Tibial artery (tissue), 4 donors: ENCODE results near the gene PSAP.
"Not testable (repeated sequence)": the region's sequence is repeated elsewhere in the genome, so short reads cannot be mapped to it uniquely, and the experiment has no call there.

ENCODE experiments used
- DNase-seq, 2 donors: peaks; one replicate each; pipeline ENCODE4 v3.0.0-alpha.2; 2019
- H3K27ac ChIP-seq, 2 donors: fragments of 200-600 bp; sonication (generic) in 1 of 2; 1 replicate in 1 of 2; 2 replicates in 1 of 2; pipeline ENCODE4 v1.5.1; 2018 to 2019; ENCODE audit warnings: mild to moderate bottlenecking in 1 of 2
- H3K27me3 ChIP-seq, 2 donors: fragments of 200-600 bp; sonication (generic) in 1 of 2; one replicate each; pipeline versions ENCODE4 v1.5.1 to v1.6.0; 2016 to 2019
- H3K36me3 ChIP-seq, 3 donors: fragments of 200-600 bp; sonication (generic) in 2 of 3; one replicate each; pipeline ENCODE4 v1.5.1; 2016 to 2019; ENCODE audit warnings: mild to moderate bottlenecking in 2 of 3
- H3K4me1 ChIP-seq, 4 donors: fragments of 200-600 bp; sonication (generic) in 2 of 4; 1 replicate in 3 of 4; 2 replicates in 1 of 4; pipeline ENCODE4 v1.5.1; 2016 to 2019
- H3K4me3 ChIP-seq, 2 donors: fragments of 200-600 bp; sonication (generic) in 1 of 2; 1 replicate in 1 of 2; 2 replicates in 1 of 2; pipeline ENCODE4 v1.5.1; 2018 to 2019; ENCODE audit warnings: mild to moderate bottlenecking in 2 of 2
- H3K9me3 ChIP-seq, 3 donors: fragments of 200-600 bp; sonication (generic) in 1 of 3; one replicate each; pipeline ENCODE4 v1.5.1; 2016 to 2019
- CTCF ChIP-seq, 2 experiments: fragments of 200-600 bp in 1 of 2; fragments of 450-650 bp in 1 of 2; IDR thresholded peaks; one replicate each; pipeline ENCODE4 v1.5.1; 2017 to 2019; ENCODE audit warnings: antibody characterized with exemption in 2 of 2, mild to moderate bottlenecking in 1 of 2, moderate library complexity in 1 of 2
- intact Hi-C: fragments of 100-400 bp; cut with DNase I; formaldehyde crosslinking; loops from one replicate; pipeline ENCODE4 v1.15.0; 2023; ENCODE audit warnings: low total_unique reads

PSAP gene

DNA sequence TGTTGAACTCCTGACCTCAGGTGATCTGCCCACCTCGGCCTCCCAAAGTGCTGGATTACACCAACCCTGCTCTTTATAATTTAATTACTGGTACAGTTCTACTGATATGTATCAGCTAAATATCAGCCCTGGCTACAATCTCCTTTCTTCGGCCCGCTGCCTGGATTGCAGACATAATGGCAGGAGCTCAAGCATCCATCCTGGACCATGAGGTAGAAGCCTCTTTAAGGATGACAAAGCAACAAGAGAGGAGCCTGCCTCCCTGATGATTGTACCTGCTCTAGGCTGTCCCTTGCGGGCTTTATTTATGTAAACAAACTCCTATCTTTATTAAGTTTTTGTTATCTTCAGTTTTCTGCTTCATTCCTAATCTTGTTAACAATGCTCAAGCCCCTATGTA is 5.6 kb upstream of the PSAP start:
- no peak overlapping the region for H3K4me3 ChIP-seq
- TF ChIP-seq CTCF (IDR thresholded peaks at IDR 0.05): no peak
- H3K4me1 ChIP-seq: peaks cover 3 to 26% (median 20%) of the 10 kb centered on the region in 4 donors
- intact Hi-C loops: no loop called here
- H3K27ac ChIP-seq: no peak overlapping the region
- no peaks in the 10 kb centered on the region for H3K27me3 ChIP-seq
- no peak for DNase-seq
- no peaks in the 10 kb centered on the region for H3K36me3 ChIP-seq
- H3K9me3 ChIP-seq: no peaks in the 10 kb centered on the region

DNA sequence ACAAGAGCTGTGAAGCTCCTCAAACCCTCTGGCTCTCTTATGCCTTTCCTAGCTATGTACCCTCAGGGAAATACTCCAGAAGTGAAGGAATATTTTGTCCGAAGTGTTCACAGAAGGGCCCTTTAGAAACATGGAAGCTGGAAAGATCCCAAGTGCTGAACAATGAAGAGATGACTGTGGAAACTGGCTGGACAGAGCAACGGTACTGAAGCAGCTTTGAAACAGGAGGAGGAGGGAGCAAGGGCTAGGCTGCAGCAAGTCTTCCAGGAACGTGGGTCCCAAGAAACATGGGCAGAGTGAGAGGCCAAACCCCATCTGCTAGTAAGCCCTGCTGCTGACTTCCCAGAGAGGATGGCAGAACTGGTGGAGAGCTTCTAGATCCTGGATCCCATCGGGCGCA is 3.0 kb upstream of the PSAP start:
- intact Hi-C loops: no loop called here
- no peak for TF ChIP-seq CTCF (IDR thresholded peaks at IDR 0.05)
- Histone ChIP-seq H3K9me3 (no peaks in the 10 kb centered on the region), H3K36me3 (no peaks in the 10 kb centered on the region), H3K4me3 (no peak overlapping the region), H3K27me3 (no peaks in the 10 kb centered on the region), H3K27ac (no peak overlapping the region), H3K4me1 (peaks cover 0 to 14% (median 13%) of the 10 kb centered on the region in 4 donors)
- DNase-seq: no peak

GRCh38 chr10:71852355-71852937 is 1.4 kb upstream of the PSAP start:
- no peak overlapping the region for H3K4me3 ChIP-seq
- no peak overlapping the region for H3K27ac ChIP-seq
- no peaks in the 10 kb centered on the region for H3K36me3 ChIP-seq
- peaks cover 0 to 28% (median 24%) of the 10 kb centered on the region in 4 donors for H3K4me1 ChIP-seq
- DNase-seq: peak; percentile 73 to 83
- no peaks in the 10 kb centered on the region for H3K27me3 ChIP-seq
- intact Hi-C loops: no loop called here
- no peak for TF ChIP-seq CTCF (IDR thresholded peaks at IDR 0.05)
- no peaks in the 10 kb centered on the region for H3K9me3 ChIP-seq

- Histone ChIP-seq H3K4me1 (peaks cover 0 to 36% (median 27%) of the 10 kb centered on the region in 4 donors), H3K27ac (peak overlapping the region; percentile 95 to 99), H3K4me3 (peak overlapping the region; percentile 83 to 94)
- intact Hi-C loops, H3K9me3 ChIP-seq, H3K36me3 ChIP-seq, H3K27me3 ChIP-seq, DNase-seq: not testable (repeated sequence)
Measured at GRCh38 chr10:71851465-71852095, 529 bp upstream of the PSAP start.

- Histone ChIP-seq H3K4me1 (peaks cover 0 to 48% (median 30%) of the 10 kb centered on the region in 4 donors), H3K27ac (peak overlapping the region; percentile 95 to 99), H3K36me3 (no peaks in the 10 kb centered on the region), H3K9me3 (no peaks in the 10 kb centered on the region), H3K4me3 (peak overlapping the region; percentile 83 to 94), H3K27me3 (no peaks in the 10 kb centered on the region)
- DNase-seq: no peak
- intact Hi-C loops: no loop called here
- no peak for TF ChIP-seq CTCF (IDR thresholded peaks at IDR 0.05)
Measured at GRCh38 chr10:71850021-71850742, 869 bp downstream of the PSAP start.

- peaks cover 0 to 48% (median 30%) of the 10 kb centered on the region in 4 donors for H3K4me1 ChIP-seq
- intact Hi-C loops: no loop called here
Measured at GRCh38 chr10:71849461-71849908, 1.6 kb downstream of the PSAP start.

More at GRCh38 chr10:71849461-71849908, 1.6 kb downstream of the PSAP start:
- no peaks in the 10 kb centered on the region for H3K27me3 ChIP-seq
- TF ChIP-seq CTCF (IDR thresholded peaks at IDR 0.05): no peak
- H3K9me3 ChIP-seq: no peaks in the 10 kb centered on the region
- no peak for DNase-seq
- peak overlapping the region; percentile 83 to 94 for H3K4me3 ChIP-seq
- H3K27ac ChIP-seq: peak overlapping the region in 1 of 2 donors; percentile 99
- H3K36me3 ChIP-seq: no peaks in the 10 kb centered on the region
